C4-2B (cell line): ENCODE results near the gene CYP3A5.

ENCODE experiments used
- CTCF ChIP-seq: fragments of 450-650 bp; conservative IDR thresholded peaks from 2 replicates; pipeline ENCODE4 v1.5.1; 2017; ENCODE audit warnings: mild to moderate bottlenecking
- ZFX ChIP-seq: fragments of 450-650 bp; IDR thresholded peaks from 2 replicates; pipeline ENCODE4 v1.6.1; 2017

- no peak for TF ChIP-seq CTCF
- TF ChIP-seq ZFX: no peak
These were observed 74.3 kb downstream of the CYP3A5 start for GRCh38 chr7:99605527-99605926.
